ENCODE results near the gene NRSN2. TPM values are rescaled to one million over a fixed set of nuclear protein-coding genes. Genes with fewer than 3 reads are reported as not detected.

NRSN2 gene
- total RNA-seq, 2 donors from 2014 or later, result 24.7 to 38.4 TPM

DNA sequence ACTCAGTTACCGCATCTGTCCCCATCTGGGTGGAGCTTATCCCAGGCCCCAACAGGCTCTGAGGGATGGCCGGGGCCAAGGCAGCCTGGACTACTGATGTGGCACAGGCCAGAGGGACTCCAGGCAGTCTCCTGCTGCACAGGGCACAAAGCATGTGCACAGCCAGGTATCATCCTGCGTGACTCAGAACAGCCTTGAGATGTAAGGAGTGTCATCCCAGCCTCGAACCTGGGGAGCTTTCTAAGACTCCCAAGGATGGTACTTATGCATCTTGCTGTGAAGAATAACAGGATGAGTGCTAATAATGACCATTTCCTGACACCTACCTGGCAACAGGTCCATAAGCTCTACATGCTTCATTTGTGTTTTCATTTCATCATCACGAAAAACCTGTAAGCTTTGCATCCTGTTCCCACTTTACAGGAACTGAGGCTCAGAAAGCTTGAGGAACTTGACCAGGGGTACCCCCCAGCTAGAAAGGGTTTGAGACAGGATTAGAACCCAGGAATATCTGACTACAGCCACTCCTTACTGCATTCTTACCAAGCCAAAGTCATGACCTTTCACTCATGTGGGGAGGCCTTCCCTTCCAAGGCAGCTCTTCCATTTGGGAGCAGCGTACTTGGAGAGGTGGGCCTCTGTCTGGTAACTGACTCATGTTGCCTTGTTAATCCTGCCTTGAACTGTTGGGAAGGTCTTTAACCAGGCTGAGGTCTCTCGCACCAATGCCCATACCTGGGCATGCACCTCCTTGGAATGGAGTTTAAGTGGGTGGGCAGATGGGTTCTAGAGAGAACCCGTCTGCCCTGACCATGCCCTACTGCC is 35.6 kb downstream of the NRSN2 start:
- TF ChIP-seq, protein P1, sequence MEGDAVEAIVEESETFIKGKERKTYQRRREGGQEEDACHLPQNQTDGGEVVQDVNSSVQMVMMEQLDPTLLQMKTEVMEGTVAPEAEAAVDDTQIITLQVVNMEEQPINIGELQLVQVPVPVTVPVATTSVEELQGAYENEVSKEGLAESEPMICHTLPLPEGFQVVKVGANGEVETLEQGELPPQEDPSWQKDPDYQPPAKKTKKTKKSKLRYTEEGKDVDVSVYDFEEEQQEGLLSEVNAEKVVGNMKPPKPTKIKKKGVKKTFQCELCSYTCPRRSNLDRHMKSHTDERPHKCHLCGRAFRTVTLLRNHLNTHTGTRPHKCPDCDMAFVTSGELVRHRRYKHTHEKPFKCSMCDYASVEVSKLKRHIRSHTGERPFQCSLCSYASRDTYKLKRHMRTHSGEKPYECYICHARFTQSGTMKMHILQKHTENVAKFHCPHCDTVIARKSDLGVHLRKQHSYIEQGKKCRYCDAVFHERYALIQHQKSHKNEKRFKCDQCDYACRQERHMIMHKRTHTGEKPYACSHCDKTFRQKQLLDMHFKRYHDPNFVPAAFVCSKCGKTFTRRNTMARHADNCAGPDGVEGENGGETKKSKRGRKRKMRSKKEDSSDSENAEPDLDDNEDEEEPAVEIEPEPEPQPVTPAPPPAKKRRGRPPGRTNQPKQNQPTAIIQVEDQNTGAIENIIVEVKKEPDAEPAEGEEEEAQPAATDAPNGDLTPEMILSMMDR (conservative IDR thresholded peaks at IDR 0.05), result no peak
- no peak overlapping the region for H3K27ac ChIP-seq (ENCODE audit: low read depth, low read length)
- 77 to 85% methylated on average over 4 to 8 of the region's 8 CpGs for WGBS, 2 experiments (ENCODE audit: insufficient coverage in 1 of 2, insufficient read length in 1 of 2)
- Mint-ChIP-seq H3K4me3 (peak overlapping the region; percentile 60), H3K27me3 (ENCODE audit: insufficient read depth) (peaks cover 32% of the 10 kb centered on the region), H3K9me3 (no peaks in the 10 kb centered on the region), H3K4me1 (peaks cover 5% of the 10 kb centered on the region), H3K27ac (no peak overlapping the region), H3K36me3 (ENCODE audit: low read depth) (no peaks in the 10 kb centered on the region)
- H3K4me3 ChIP-seq (ENCODE audit: low read length), result no peak overlapping the region
- no peaks in the 10 kb centered on the region for H3K4me1 ChIP-seq (ENCODE audit: control insufficient read depth, insufficient read depth, low read length)
- H3K36me3 ChIP-seq (ENCODE audit: control insufficient read depth, insufficient read depth, low read length), result no peaks in the 10 kb centered on the region
- DNase-seq, result no peak
- H3K9me3 ChIP-seq (ENCODE audit: control insufficient read depth, low read length), result no peaks in the 10 kb centered on the region
- H3K9ac ChIP-seq (ENCODE audit: extremely low read depth, low read length, poor library complexity, severe bottlenecking), result no peak overlapping the region
- peaks cover 20% of the 10 kb centered on the region for H3K27me3 ChIP-seq (ENCODE audit: control insufficient read depth, insufficient read depth, low read length, poor library complexity, severe bottlenecking)

DNA sequence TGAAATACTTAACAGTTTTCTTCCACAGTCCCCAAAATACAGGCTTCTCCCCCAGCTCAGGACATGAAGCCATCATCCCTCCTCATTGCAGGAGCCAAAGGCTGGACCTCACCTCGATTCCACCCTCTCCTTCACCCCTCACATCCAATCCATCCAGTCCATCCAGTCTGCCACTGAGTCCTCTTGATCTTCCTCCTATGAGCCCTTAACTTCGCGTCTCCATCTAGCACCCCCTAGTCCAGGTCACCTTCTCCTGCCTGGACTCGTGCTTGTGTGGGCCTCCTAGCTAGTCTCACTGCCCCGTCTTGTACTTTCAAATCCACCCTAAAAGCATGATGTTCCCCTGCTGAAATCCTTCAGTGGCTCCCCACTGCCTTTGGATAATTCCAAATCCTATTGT is 37.0 kb downstream of the NRSN2 start:
- Histone ChIP-seq H3K36me3 (ENCODE audit: control insufficient read depth, insufficient read depth, low read length) (no peaks in the 10 kb centered on the region), H3K4me3 (ENCODE audit: low read length) (no peak overlapping the region), H3K27ac (ENCODE audit: low read depth, low read length) (no peak overlapping the region), H3K27me3 (ENCODE audit: control insufficient read depth, insufficient read depth, low read length, poor library complexity, severe bottlenecking) (peaks cover 20% of the 10 kb centered on the region), H3K9me3 (ENCODE audit: control insufficient read depth, low read length) (no peaks in the 10 kb centered on the region), H3K4me1 (ENCODE audit: control insufficient read depth, insufficient read depth, low read length) (no peaks in the 10 kb centered on the region), H3K9ac (ENCODE audit: extremely low read depth, low read length, poor library complexity, severe bottlenecking) (no peak overlapping the region)
- TF ChIP-seq, protein P1 (conservative IDR thresholded peaks at IDR 0.05), result no peak
- Mint-ChIP-seq H3K4me3 (no peak overlapping the region), H3K9me3 (no peaks in the 10 kb centered on the region), H3K27me3 (ENCODE audit: insufficient read depth) (peaks cover 30% of the 10 kb centered on the region), H3K27ac (no peak overlapping the region), H3K4me1 (peaks cover 5% of the 10 kb centered on the region), H3K36me3 (ENCODE audit: low read depth) (peaks cover 3% of the 10 kb centered on the region)
- 87 to 91% methylated on average over 5 of the region's 5 CpGs for WGBS, 2 experiments (ENCODE audit: insufficient coverage in 1 of 2, insufficient read length in 1 of 2)
- DNase-seq, result no peak

DNA sequence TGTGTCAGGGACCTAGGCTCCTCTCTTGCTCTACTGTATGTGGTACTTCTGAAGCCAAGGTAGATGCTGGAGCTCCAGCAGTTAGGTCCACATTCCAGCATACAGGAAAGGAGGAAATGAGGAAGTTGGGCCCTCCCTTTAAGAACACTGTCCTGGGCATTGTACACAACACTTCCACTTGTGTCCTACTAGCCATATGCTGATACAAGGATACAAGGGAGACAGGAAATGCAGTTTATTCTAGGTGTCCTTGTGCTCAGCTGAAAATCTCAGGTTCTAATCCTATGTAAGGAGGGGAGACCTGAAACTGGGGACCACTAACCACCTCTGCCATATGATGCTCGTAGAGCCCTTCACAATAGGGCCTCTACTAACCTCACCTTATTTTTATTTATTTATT is 37.8 kb downstream of the NRSN2 start:
- peaks cover 20% of the 10 kb centered on the region for H3K27me3 ChIP-seq (ENCODE audit: control insufficient read depth, insufficient read depth, low read length, poor library complexity, severe bottlenecking)
- no peak overlapping the region for H3K27ac ChIP-seq (ENCODE audit: low read depth, low read length)
- H3K9me3 Mint-ChIP-seq, result no peaks in the 10 kb centered on the region
- no peak overlapping the region for H3K9ac ChIP-seq (ENCODE audit: extremely low read depth, low read length, poor library complexity, severe bottlenecking)
- H3K4me3 ChIP-seq (ENCODE audit: low read length), result no peak overlapping the region
- H3K36me3 Mint-ChIP-seq (ENCODE audit: low read depth), result peaks cover 3% of the 10 kb centered on the region
- H3K4me1 ChIP-seq (ENCODE audit: control insufficient read depth, insufficient read depth, low read length), result no peaks in the 10 kb centered on the region
- H3K27me3 Mint-ChIP-seq (ENCODE audit: insufficient read depth), result peaks cover 30% of the 10 kb centered on the region
- H3K36me3 ChIP-seq (ENCODE audit: control insufficient read depth, insufficient read depth, low read length), result no peaks in the 10 kb centered on the region
- no peaks in the 10 kb centered on the region for H3K9me3 ChIP-seq (ENCODE audit: control insufficient read depth, low read length)
- no peak overlapping the region for H3K4me3 Mint-ChIP-seq
- no peak overlapping the region for H3K27ac Mint-ChIP-seq
- H3K4me1 Mint-ChIP-seq, result peaks cover 5% of the 10 kb centered on the region
- no CpG with 5 or more reads among the region's 1 CpG for WGBS, 2 experiments (ENCODE audit: insufficient coverage in 1 of 2, insufficient read length in 1 of 2)
- TF ChIP-seq, protein P1 (conservative IDR thresholded peaks at IDR 0.05), result no peak
- DNase-seq, result no peak

Data from endodermal cell (in vitro differentiated cells).